SJSA1 (cell line): Measurements from ENCODE around the gene OGDH. TPM values are rescaled to one million over a fixed set of nuclear protein-coding genes. Genes with fewer than 3 reads are reported as not detected.
"Not testable (repeated sequence)": the region's sequence is repeated elsewhere in the genome, so short reads cannot be mapped to it uniquely, and the experiment has no call there.

Source experiments
- DNase-seq, 2 experiments: peaks; one replicate each; pipeline ENCODE4 v3.0.0-alpha.2; 2015 to 2020; ENCODE audit warnings: low spot score in 2 of 2, low read depth in 1 of 2
- H3K27ac ChIP-seq: fragments of 250-450 bp; sonication (Bioruptor Pico); 2 replicates; pipeline ENCODE4 v1.5.1; 2020; ENCODE audit warnings: mild to moderate bottlenecking, moderate library complexity
- H3K27me3 ChIP-seq: fragments of 250-450 bp; sonication (Bioruptor Pico); replicated peaks from 2 replicates; pipeline ENCODE4 v1.5.1; 2020; ENCODE audit warnings: mild to moderate bottlenecking, moderate library complexity
- H3K36me3 ChIP-seq: fragments of 250-450 bp; sonication (Bioruptor Pico); 2 replicates; pipeline ENCODE4 v1.5.1; 2020; ENCODE audit warnings: mild to moderate bottlenecking
- H3K4me1 ChIP-seq: fragments of 250-450 bp; sonication (Bioruptor Pico); replicated peaks from 2 replicates; pipeline ENCODE4 v1.6.1; 2021; ENCODE audit warnings: mild to moderate bottlenecking
- H3K4me3 ChIP-seq: fragments of 250-450 bp; sonication (Bioruptor Pico); 2 replicates; pipeline ENCODE4 v1.5.1; 2020; ENCODE audit warnings: mild to moderate bottlenecking
- H3K9me3 ChIP-seq: fragments of 250-450 bp; sonication (Bioruptor Pico); replicated peaks from 2 replicates; pipeline ENCODE4 v1.5.1; 2020; ENCODE audit warnings: mild to moderate bottlenecking
- total RNA-seq: library from RNA; depleted of rRNA; stranded (reverse); fragments of >200 nt; shearing (Covaris generic); gene quantifications from 2 replicates; pipeline ENCODE4 v1.2.3, GENCODE V29; 2014

OGDH gene
- total RNA-seq, 1 experiment from 2014 or later: 51.3 TPM

GRCh38 chr7:44732971-44733370 is 126.5 kb downstream of the OGDH start:
- H3K27me3 ChIP-seq, H3K36me3 ChIP-seq, H3K4me3 ChIP-seq, DNase-seq, H3K27ac ChIP-seq, H3K9me3 ChIP-seq: not testable (repeated sequence)
- H3K4me1 ChIP-seq: peaks cover 28% of the 10 kb centered on the region

GRCh38 chr7:44733708-44734481 is 127.5 kb downstream of the OGDH start:
- Histone ChIP-seq H3K27ac (peak overlapping the region; percentile 97), H3K27me3 (no peaks in the 10 kb centered on the region), H3K4me1 (peaks cover 27% of the 10 kb centered on the region), H3K4me3 (no peak overlapping the region), H3K36me3 (no peaks in the 10 kb centered on the region), H3K9me3 (no peaks in the 10 kb centered on the region)
- peak; percentile 64 to 79 for DNase-seq

- Histone ChIP-seq H3K36me3 (no peaks in the 10 kb centered on the region), H3K4me3 (no peak overlapping the region), H3K27me3 (no peaks in the 10 kb centered on the region), H3K9me3 (no peaks in the 10 kb centered on the region), H3K4me1 (peaks cover 27% of the 10 kb centered on the region), H3K27ac (peak overlapping the region; percentile 97)
- peak; percentile 83 to 97 for DNase-seq
Measured at GRCh38 chr7:44735403-44736165, 129.2 kb downstream of the OGDH start.

GRCh38 chr7:44736896-44737295 is 130.5 kb downstream of the OGDH start:
- no peak overlapping the region for H3K4me3 ChIP-seq

GRCh38 chr7:44738051-44738723 is 131.8 kb downstream of the OGDH start:
- Histone ChIP-seq H3K4me3 (no peak overlapping the region), H3K27ac (no peak overlapping the region), H3K9me3 (no peaks in the 10 kb centered on the region), H3K36me3 (no peaks in the 10 kb centered on the region), H3K4me1 (peaks cover 26% of the 10 kb centered on the region), H3K27me3 (no peaks in the 10 kb centered on the region)
- DNase-seq: no peak

More at GRCh38 chr7:44736896-44737295, 130.5 kb downstream of the OGDH start:
- H3K27me3 ChIP-seq: no peaks in the 10 kb centered on the region
- H3K4me1 ChIP-seq: peaks cover 27% of the 10 kb centered on the region
- no peak for DNase-seq
- H3K36me3 ChIP-seq: no peaks in the 10 kb centered on the region
- H3K27ac ChIP-seq: no peak overlapping the region
- H3K9me3 ChIP-seq: no peaks in the 10 kb centered on the region

- no peak overlapping the region for H3K4me3 ChIP-seq
- H3K27me3 ChIP-seq: no peaks in the 10 kb centered on the region
- no peak overlapping the region for H3K27ac ChIP-seq
- DNase-seq: no peak
- peaks cover 24% of the 10 kb centered on the region for H3K4me1 ChIP-seq
- H3K9me3 ChIP-seq: no peaks in the 10 kb centered on the region
- H3K36me3 ChIP-seq: no peaks in the 10 kb centered on the region
Measured at GRCh38 chr7:44738876-44739665, 132.6 kb downstream of the OGDH start.

GRCh38 chr7:44740055-44740454 is 133.6 kb downstream of the OGDH start:
- peaks cover 14% of the 10 kb centered on the region for H3K4me1 ChIP-seq
- no peak for DNase-seq

GRCh38 chr7:44743750-44744149 is 137.3 kb downstream of the OGDH start:
- Histone ChIP-seq H3K27ac (no peak overlapping the region), H3K9me3 (no peaks in the 10 kb centered on the region), H3K27me3 (no peaks in the 10 kb centered on the region), H3K36me3 (0 out of 2 replicates have a peak, but pooled peaks cover 2% of the 10 kb centered on the region), H3K4me1 (peaks cover 15% of the 10 kb centered on the region), H3K4me3 (no peak overlapping the region)
- no peak for DNase-seq

More at GRCh38 chr7:44740055-44740454, 133.6 kb downstream of the OGDH start:
- Histone ChIP-seq H3K27me3 (no peaks in the 10 kb centered on the region), H3K36me3 (no peaks in the 10 kb centered on the region), H3K4me3 (no peak overlapping the region), H3K27ac (no peak overlapping the region), H3K9me3 (no peaks in the 10 kb centered on the region)

- H3K9me3 ChIP-seq: no peaks in the 10 kb centered on the region; the same call in 1 of the 2 replicates
- H3K27ac ChIP-seq: peak within 1 kb of the TSS; percentile 98
- H3K4me3 ChIP-seq: peak within 1 kb of the TSS; percentile 100
- peaks cover 29% of the 10 kb centered on the region for H3K36me3 ChIP-seq
- peak; percentile 82 to 94 for DNase-seq
- no peaks in the 10 kb centered on the region for H3K27me3 ChIP-seq
- peaks cover 36% of the 10 kb centered on the region for H3K4me1 ChIP-seq
Measured at GRCh38 chr7:44748045-44748947, 141.9 kb downstream of the OGDH start, which contains the start of gene ZMIZ2. ZMIZ2 (plus strand) TSS chr7:44748847; CDS start chr7:44756250, 7,403 bp downstream.

GRCh38 chr7:44748948-44749731 is 142.7 kb downstream of the OGDH start:
- H3K27me3 ChIP-seq: no peaks in the 10 kb centered on the region
- H3K36me3 ChIP-seq: peaks cover 29% of the 10 kb centered on the region
- H3K27ac ChIP-seq: no peak overlapping the region; the same call in 1 of the 2 replicates
- no peak for DNase-seq
- peaks cover 30% of the 10 kb centered on the region for H3K4me1 ChIP-seq
- H3K9me3 ChIP-seq: no peaks in the 10 kb centered on the region; the same call in 1 of the 2 replicates
- H3K4me3 ChIP-seq: peak overlapping the region; percentile 100

- Histone ChIP-seq H3K4me3 (no peak overlapping the region), H3K36me3 (peaks cover 29% of the 10 kb centered on the region), H3K27ac (no peak overlapping the region), H3K27me3 (no peaks in the 10 kb centered on the region), H3K9me3 (no peaks in the 10 kb centered on the region; the same call in 1 of the 2 replicates), H3K4me1 (peaks cover 30% of the 10 kb centered on the region)
- DNase-seq: no peak
Measured at GRCh38 chr7:44749992-44750391, 143.6 kb downstream of the OGDH start.

- no peak overlapping the region for H3K4me3 ChIP-seq
- H3K27ac ChIP-seq: no peak overlapping the region
Measured at GRCh38 chr7:44750424-44750823, 144.0 kb downstream of the OGDH start.

More at GRCh38 chr7:44750424-44750823, 144.0 kb downstream of the OGDH start:
- peaks cover 30% of the 10 kb centered on the region for H3K4me1 ChIP-seq
- H3K27me3 ChIP-seq: no peaks in the 10 kb centered on the region
- H3K36me3 ChIP-seq: peaks cover 29% of the 10 kb centered on the region
- H3K9me3 ChIP-seq: no peaks in the 10 kb centered on the region; the same call in 1 of the 2 replicates
- no peak for DNase-seq
